ENCODE measurements around the gene CCNY.

Gene CCNY

DNA sequence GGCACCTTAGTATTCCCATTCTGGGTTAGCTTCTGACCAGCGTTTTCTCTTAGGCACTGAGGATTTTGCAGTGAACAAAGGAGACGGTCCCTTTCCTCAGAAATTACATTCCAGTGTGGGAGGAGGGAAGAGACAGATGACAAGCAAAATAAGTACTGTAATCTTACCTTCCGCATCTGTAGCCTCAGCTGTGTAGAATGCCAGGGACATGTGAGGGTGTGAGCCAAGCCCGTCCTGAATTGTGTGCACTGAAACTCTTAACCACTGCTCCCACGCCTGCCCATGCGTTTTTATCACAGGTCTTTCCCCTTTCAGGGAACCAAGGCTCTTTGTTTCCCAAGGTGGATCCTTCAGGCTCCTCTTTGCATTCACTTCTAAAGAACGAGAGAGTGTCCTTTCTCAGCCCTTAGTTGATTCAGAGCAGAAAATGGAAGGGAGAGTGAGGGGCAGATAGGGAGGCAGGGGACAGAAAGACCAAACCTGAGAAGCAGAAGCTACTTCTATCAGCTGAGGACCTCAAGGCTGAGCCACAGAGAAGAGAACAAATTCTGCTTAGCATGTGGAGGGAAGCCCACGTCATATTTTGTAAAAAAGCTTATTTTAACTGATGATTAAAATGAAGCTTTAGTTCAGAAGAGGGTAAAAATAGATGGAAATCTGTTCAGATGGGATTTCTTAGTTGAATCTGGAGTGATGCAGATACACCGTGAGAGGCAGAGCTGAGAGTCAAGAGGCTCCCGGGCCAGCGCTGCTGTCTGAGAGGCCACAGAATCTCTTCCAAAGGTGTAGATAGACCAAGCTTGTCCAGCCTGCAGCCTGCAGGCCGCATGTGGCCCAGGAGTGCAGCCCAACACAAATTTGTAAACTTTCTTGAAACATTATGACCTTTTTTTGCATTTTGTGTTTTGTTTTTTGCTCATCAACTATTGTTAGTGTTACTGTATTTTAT is 122.5 kb downstream of the CCNY start:
- no peak for FAIRE-seq

DNA sequence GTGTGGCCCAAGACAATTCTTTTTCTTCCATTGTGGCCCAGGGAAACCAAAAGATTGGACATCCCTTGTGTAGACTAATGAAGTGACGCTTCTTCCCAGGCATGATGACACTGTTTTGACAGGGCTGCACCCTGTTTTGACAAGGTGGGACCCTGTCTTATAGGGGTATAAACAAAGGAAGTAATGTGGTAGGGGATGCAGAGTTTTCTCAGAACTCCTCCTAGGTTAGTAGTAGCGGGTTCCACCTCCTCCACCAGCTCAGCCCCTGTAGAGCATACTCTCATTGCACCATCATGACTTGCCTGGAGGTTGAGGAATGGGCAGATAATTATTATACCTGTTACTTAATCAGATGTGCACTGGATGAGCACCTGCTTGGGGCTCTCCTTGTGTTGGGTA is 123.1 kb downstream of the CCNY start:
- no peak for FAIRE-seq

DNA sequence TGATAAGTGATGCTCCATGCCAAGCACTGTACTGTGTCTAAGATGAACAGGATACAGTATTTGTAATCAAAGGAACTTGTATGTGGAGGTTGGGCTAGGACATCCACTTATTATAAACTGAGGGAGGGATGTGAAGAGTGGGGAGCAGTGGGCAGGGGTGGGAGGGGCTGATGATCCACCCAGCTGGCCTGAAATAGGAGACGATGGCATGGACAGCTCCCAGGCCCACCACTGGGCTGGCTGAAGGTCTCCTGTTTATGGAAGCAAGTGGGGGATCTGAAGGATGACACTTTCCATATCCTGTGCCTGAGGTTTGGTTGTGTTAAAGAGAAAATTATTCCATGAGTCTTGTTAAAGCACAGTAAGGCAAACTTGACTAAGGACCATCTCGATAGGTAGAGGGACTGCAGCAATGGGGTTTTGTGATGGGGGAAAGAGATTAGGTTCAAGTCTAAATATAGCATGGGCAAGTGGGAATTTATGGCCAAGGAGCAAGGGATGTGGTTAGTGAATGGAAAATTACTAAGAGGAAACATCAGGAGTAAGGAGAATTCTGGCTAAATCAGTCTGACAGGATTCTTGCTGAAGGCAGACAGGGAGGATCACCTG is 124.6 kb downstream of the CCNY start:
- no peak for FAIRE-seq

DNA sequence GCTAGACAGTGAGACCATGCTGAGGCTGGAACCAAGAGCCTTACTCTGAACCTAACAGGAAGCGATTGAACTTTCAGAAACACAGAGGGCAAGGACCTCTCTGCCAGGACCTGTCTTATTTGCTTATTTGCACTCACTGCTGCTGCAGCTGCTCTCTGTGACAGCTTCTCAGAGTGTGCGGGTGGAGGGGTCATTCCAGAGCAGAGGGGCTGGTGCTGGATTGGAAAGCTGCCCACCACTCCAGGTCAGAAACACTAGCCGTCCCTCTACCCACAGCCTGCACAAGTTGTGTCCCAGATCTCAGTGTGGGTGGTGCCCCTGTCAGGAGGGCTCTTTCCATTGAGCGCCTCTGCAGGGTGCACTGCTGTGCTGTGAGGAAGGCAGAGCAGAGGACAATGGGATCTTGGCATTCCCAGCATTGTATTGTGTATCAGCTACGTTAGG is 126.2 kb downstream of the CCNY start:
- FAIRE-seq = no peak

DNA sequence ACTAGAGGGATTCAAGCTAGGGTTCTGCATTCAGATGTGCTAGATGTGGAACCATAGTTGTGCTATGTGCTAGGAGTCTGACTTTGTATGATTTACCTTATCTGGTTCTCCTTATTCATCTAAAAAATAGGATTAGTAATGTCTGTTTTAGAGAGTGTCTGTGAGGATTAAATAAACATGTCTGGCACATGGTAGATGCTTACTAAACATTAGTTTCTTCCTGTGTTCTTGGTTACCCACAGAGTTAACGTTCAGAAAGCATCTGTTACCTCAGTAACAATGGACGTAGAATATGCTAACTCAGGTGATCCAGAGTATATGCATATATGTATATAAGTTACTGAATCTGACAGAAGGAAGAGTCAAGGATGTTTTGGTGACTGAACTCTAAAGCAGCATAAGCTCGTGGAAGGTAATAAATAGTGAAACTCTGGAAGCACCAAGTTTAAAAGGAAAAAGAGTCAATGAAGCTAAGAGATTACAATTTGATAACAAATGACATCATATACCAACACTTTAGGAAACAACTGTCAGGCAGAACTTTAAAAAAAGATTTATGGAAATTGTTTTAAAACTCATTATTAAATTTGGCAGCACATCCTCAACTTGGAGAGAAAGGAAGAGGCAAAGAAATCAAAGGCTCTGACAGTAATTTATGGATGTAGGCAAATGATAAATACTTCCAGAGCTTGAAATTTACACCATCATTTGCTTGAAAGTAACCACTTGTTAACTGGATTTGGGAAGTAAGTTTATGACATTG is 127.0 kb downstream of the CCNY start:
- no peak for FAIRE-seq

DNA sequence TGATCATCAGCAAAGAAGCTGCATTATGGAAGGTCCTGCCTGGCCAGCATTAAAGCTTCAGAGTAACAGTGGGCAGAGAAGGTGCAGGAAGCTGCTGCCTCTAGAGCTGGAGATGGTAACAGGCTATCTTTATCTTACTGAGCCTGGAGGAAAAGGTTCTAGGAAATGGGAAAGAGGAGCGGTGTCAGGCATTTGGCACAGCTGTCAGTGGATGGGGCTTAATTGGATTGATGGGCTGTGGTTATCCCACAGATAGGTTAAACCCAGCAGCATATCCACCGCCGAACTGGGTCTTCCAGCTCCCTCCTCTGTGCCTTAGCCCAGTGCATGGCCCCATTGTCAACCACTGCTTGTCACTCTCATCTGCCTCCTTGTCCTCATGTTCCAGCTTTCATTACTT is 127.6 kb downstream of the CCNY start:
- FAIRE-seq = no peak

DNA sequence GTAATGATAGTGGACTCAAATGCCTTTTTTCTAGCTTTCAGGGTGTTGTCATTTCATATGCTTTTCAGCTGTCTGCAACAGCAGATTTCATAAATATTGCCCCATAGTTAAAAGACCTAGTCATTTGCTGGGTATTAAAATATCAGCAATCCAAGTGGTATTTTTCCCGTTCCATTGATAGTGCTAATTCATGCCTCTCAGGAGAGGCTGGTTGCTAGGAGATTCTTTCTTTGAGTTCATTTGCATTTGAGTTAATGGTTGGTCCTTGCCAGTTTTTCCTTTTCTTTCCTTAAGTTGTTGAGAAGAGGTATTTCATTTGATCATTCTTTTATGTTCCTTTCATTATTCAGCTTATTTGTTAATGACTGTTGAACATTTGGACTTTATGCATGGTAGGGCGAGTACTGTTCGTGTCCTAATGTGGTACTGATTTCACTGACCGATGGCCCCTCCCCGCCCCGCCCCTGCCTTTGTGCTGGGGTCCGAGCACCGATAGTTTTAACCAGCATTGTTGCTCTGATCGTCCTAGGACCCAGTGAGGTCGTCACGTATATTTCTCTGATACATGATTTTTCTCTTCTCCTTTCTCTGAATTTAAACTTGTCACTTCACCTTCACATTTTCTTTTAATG is 128.6 kb downstream of the CCNY start:
- FAIRE-seq = no peak

DNA sequence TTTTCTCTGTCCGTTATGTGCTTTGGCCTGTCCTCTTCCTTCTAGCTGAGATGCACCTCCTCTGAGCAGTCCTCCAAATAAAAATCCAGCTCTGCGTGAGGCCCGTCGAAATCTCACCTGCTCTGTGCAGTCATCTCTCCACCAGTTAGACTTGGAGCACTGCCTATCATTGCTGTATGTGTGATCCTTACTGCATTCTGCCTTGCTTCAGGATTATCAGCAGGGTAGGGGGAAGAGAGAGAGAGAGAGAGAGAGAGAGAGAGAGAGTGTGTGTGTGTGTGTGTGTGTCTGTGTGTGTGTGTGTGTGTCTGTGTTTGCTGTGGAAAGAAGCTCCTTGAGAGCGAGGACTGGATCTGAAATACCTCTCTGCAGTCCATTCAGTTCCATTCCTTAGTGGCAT is 129.4 kb downstream of the CCNY start:
- FAIRE-seq = no peak

DNA sequence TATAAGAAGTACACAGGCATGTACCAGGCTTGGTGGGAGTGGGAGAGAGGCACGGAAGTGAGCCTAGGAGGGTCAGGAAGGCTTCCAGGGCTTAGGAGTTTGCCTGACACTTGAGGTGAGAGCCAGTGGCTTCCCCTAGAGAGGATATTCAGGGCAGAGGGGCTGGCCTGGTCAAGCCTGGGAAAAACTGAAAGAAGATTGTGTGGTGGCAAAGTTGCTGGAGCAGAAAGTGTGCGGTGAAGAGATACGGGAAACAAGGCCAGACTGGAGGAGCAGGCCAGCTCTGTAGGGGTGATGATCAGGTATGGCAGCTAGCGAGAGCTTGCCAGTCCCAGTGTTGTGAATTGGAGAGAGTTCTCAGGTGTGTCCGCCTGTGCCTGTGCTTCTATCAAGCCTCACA is 129.9 kb downstream of the CCNY start:
- no peak for FAIRE-seq

DNA sequence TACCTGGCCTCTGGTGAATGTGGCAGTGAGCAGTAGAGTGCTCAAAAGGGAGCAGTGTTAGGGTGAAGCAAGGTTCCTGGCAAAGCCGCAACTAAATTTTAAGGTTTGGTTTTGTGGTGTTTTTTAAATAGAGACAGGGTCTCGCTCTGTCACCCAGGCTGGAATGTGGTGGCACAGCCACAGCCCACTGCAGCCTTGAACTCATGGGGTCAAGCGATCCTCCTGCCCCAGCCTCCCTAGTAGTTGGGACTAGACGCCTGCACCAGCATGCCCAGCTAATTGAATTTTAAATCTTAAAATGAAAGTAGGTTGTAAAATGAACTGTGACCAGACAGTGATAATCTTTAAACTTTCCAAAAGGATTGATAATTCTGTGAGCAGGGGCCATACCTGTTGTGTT is 130.4 kb downstream of the CCNY start:
- FAIRE-seq = no peak

DNA sequence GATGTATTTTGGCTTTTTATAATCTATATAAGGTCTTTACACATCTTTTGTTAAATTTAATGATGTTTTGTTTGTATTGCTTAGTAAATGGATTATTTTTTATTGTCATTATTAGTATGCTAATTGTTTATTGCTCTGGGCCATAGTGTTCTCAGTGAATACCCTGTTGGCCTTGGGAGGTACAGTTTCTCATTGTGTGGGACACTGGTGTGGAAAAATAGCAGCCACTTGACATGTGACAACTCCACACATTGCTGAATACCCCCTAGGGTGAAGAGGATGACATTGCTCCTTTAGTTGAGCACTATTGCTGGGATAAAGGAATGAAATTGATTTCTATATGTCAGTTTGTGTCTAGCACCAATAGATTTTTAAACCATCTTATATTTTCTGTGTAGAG is 130.9 kb downstream of the CCNY start:
- FAIRE-seq = no peak

DNA sequence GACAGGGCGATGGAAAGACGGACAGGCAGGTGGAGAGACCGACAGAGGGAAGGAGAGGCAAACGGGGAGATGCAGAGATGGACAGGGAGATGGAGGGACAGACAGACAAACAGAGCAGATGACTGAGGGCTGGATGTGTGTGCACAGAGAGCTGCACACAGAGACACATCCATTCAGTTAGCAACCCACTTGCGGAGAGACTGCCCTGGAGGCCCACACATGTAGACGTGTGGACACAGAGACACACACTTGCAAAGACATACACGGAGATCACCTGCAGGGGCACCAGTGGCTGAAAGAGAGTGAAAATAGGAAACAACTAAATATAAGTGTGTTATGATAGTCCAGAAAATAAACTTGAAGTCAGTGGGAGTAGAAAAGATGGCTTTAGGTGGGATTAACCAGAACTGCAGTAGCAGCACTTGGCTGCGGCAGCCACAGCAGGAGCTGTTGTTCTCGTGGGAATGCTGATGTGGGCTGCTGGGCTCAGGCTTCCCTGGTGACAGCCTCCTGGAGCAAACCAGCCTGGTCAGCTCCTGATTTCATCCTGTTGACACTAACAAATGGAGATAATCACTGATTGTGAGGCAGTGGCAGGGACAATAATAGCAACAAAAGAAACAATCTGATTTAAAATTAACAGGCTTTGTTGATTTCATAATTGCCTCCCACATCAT is 134.1 kb downstream of the CCNY start:
- FAIRE-seq = no peak

DNA sequence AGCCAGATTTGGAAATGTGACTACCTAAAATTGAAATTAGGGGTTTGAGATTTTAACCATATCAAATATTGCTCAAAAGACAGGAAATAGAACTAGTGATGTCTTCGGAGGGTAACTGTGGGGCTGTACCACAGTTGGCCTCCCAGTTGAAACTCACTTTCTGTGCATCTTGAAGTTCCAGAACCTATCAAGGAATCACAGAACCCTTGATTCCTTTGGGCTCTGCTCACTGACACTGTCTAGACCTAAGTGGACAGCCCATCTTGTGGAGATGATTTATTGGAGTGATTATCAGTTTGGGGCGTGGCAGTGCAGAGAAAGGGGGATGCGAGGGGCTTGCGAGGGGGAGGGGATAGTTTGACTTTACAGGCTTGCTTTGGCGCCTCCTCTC is 134.6 kb downstream of the CCNY start:
- FAIRE-seq = no peak

DNA sequence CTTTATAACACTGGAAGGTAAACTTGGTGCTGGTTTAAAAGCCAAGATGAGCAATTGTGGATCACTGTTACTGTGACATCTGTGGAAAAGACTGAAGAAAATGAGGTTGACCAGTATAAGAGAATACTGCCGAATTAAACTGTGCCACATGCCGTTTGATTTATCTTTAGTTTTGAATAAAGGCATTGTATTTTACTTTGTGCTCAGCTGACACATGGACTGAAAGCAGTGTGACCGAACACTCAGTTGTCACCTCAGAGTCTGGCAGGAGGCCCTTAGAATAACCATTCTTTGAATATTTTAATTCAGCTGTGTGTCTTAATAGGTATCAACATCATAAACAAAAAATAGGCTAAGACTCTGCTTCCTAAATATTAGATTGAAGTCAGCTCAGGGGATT is 135.1 kb downstream of the CCNY start:
- FAIRE-seq = no peak

DNA sequence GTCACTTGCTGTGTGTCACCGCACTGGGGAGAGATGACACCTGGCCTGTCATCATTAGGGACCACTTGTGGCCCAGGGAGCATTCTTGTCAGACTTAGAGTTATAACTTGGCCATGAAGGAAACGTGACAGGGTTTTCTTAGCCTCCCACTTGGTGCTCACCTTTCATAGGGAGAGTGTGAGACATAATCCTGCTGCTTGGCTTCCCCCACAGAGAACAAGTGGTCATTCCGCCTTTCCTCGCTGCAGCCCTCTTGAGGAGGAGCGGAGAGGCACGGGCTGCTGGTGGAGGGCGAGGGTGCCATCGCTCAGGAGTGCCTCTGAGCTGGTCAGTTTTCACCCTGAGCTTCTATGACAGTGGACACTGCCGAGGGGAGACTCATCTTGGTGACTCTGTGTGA is 143.8 kb downstream of the CCNY start:
- no peak for FAIRE-seq

DNA sequence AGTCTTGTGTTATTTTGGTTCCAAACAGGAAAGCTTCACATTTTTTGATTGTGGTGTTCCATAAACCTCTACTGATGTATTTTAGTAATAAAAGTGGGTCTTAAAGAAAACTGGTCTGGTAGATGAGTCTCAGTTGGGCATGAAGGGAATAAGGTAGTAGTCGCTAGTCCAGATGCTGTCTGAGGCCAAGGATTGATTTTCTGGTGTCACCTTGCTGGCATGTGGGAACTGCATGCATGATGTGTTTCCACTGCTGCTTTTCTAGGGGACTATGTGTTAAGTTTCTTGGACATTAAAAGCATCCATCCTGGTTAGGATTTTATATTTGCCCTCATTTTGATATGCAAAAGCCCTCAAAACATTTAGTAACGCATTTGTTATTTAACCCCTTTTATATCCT is 145.1 kb downstream of the CCNY start:
- no peak for FAIRE-seq

DNA sequence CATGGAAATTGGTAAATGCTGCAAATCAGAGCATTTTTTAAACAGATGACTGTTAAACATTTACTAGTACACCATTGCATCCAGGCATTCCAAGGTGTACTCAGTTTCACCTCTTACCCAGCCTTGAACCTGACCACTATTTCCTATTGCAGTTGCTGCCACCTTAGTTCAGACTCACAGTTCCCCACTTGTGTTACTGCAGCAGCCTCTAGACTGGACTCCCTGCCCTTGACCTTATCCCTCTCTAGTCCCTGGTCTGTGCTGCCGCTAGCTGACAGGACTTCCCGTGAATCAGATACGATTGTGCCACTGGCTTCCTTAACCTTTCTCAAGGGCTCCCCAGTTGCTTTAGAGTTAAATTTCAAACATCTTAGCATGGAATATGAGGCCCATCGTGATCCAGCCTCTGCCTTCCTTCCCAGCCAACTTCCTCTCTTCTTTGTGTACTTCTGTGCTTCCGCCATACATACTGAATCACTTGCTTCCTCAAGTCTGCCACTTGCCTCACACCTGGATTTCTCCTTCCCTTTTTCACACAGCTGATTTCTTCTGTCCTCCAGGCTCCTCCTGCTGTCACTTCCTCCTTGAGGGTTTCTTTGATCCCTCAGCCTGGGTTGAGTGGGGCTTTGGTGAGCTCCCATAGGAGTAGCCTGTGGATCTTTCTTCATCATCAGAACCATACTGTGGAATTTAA is 150.1 kb downstream of the CCNY start:
- FAIRE-seq = no peak

DNA sequence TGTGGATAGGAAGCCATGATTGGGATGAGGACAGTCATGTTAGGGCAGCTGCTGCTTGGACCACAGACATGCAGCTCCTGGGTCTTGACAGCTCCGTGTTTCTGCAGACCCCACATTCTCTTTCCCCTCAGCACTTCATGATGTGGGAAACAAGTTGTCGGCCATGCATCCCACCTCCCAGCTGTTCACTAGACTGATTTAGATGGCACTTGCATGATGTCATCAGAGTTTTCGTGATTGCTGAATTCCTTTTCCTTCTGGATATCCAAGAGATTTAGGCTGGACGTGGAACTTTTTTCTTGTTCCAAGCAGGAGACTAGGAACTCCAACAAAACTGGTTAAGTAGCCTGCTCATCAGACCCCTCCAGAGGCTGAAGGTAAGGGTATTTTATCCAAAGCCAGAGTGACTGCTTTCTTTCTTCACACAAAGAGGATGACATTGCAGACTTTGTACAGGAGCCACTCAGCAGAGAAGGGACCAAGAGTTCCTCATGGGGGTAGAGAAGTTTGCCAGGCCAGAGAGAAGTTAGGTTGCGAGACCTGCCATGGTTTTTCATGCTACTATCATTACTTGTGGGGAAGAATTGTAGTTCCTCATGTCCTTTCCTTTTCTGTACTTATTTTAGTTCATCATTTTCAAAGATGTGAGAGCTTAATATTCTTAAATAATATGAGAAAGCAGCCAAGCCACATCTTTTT is 151.2 kb downstream of the CCNY start:
- FAIRE-seq = no peak

DNA sequence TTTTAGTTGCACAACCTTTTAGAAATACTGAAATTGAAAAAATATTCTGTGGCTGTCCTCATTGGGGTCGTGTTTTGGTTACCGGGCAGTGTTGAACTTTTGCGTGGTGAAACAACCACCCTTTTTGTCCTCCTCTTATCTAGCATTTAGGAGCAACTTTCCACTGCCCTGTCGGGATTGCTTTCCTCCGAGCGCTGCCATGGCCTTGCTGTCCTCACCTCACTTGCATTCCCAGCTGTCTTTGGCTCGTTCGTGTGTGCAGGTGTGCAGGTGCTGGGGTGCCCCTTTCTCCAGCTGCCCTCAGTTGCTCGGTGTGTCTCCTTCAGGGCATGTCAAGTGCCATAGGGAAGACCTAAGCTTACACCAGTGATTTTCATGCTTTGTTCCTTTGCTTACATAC is 151.9 kb downstream of the CCNY start:
- no peak for FAIRE-seq

DNA sequence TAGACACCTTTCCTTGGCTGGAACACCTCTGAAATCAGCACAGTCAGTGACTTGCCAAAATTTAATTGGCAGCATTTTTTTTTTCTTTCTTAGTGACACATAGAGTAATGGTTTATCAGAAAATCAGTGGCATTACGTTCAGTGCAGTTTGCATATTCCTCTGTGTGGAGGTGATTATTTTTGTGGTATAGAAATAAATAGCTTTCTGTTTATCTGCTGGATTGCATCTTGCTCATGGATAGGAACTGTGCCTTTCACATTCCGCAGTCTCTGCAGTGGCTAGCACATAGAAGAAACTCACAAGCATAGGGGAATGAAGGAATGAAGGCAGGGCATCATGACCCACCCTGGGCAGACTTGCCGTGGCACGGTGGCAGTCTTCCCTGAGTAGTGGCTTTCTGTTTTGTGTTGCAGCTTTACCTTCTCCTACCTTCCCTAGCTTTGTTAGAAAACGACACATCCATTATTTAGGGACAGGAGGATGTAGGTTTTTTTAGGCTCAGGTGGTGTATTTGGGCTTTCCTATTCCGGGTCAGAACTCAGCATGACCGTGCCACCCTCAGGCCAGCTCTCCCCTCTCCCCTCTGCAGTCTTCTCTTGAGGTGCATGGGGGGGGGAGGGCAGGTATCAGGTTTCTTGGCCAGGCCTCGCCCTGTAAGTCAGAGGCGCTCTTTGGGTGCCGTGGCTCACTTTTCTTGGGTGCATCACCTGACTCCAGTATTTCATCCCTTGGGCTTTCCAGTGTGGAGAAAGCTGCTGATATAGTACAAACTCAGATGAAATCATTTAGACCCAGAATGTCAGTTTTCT is 156.3 kb downstream of the CCNY start:
- no peak for FAIRE-seq

Data from endometrium (tissue), 2 donors.